Breast epithelium (tissue), 3 donors: Measurements from ENCODE around the gene CYP2D6.

Experiments used
- POLR2A ChIP-seq: fragments of 450-650 bp; IDR thresholded peaks from one replicate; pipeline ENCODE4 v1.6.1; 2016; ENCODE audit warnings: antibody characterized with exemption, mild to moderate bottlenecking, moderate library complexity
- POLR2AphosphoS5 ChIP-seq, 3 donors: sonication (generic); formaldehyde crosslinking; IDR thresholded peaks; one replicate each; pipeline ENCODE4 v1.6.1; 2017; ENCODE audit warnings: antibody characterized with exemption in 3 of 3
- TF ChIP-seq, protein P1 (sequence below), 3 donors: fragments of 450-650 bp; IDR thresholded peaks; one replicate each; pipeline ENCODE4 v1.5.1; 2016 to 2017; ENCODE audit warnings: antibody characterized with exemption in 3 of 3, mild to moderate bottlenecking in 3 of 3, moderate library complexity in 3 of 3

DNA sequence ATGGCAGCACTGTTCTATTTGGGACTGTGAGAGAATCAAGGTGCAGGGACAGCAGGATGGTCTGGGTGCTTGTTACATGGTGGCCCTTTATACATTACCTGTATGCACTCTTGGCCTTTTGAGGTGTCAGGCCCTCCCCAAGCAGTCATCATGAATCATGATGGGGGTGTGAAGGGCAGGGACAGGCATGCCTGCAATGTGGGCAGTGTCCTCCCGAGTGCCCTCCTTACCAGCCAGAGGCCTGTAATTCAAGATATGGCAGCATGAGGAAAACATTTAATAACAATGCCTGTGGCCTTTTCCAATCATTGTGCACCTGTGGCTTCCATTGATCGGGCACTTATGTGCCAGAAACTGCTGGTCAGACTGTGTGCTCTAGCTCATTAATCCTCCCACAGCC is 25.5 kb upstream of the CYP2D6 start:
- TF ChIP-seq POLR2AphosphoS5 (IDR thresholded peaks at IDR 0.05) (no peak), POLR2A (no peak)
- TF ChIP-seq, protein P1, sequence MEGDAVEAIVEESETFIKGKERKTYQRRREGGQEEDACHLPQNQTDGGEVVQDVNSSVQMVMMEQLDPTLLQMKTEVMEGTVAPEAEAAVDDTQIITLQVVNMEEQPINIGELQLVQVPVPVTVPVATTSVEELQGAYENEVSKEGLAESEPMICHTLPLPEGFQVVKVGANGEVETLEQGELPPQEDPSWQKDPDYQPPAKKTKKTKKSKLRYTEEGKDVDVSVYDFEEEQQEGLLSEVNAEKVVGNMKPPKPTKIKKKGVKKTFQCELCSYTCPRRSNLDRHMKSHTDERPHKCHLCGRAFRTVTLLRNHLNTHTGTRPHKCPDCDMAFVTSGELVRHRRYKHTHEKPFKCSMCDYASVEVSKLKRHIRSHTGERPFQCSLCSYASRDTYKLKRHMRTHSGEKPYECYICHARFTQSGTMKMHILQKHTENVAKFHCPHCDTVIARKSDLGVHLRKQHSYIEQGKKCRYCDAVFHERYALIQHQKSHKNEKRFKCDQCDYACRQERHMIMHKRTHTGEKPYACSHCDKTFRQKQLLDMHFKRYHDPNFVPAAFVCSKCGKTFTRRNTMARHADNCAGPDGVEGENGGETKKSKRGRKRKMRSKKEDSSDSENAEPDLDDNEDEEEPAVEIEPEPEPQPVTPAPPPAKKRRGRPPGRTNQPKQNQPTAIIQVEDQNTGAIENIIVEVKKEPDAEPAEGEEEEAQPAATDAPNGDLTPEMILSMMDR (IDR thresholded peaks at IDR 0.05), result no peak
